Left kidney (tissue), 8 donors: Measurements from ENCODE around the gene RNF207. TPM values are rescaled to one million over a fixed set of nuclear protein-coding genes. Genes with fewer than 3 reads are reported as not detected.

Experiments
- DNase-seq: peaks from one replicate; pipeline ENCODE4 v3.0.0-alpha.2; 2013
- long read RNA-seq, 8 donors: transcript quantifications; one replicate each; lab custom pipeline, GENCODE V29; 2026
- polyA plus RNA-seq: library from polyadenylated mRNA; unstranded; fragments of 120-200 nt; gene quantifications from one replicate; pipeline ENCODE4 v1.2.1, GENCODE V29; 2013; ENCODE audit not compliant: insufficient read length

The RNF207 gene, protein sequence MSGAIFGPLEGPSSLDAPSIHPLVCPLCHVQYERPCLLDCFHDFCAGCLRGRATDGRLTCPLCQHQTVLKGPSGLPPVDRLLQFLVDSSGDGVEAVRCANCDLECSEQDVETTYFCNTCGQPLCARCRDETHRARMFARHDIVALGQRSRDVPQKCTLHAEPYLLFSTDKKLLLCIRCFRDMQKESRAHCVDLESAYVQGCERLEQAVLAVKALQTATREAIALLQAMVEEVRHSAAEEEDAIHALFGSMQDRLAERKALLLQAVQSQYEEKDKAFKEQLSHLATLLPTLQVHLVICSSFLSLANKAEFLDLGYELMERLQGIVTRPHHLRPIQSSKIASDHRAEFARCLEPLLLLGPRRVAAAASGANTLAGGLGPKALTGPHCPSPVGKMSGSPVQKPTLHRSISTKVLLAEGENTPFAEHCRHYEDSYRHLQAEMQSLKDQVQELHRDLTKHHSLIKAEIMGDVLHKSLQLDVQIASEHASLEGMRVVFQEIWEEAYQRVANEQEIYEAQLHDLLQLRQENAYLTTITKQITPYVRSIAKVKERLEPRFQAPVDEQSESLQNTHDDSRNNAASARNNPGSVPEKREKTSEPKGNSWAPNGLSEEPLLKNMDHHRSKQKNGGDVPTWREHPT
- polyA plus RNA-seq: 40.6 TPM
- long read RNA-seq, donor 1, partial matches to known transcripts: 0 of 4 reads
- long read RNA-seq, donor 1, other reads (novel, unspliced or antisense): 0 of 4 reads
- long read RNA-seq, donor 2, transcript RNF207-205 (3 exons, 551 nt): major isoform, 6 of 7 reads
- long read RNA-seq, donor 2, partial matches to known transcripts: 0 of 7 reads
- long read RNA-seq, donor 2, other reads (novel, unspliced or antisense): 0 of 7 reads
- long read RNA-seq, donor 3, partial matches to known transcripts: 0 of 2 reads
- long read RNA-seq, donor 3, other reads (novel, unspliced or antisense): 0 of 2 reads
- long read RNA-seq, donor 4, partial matches to known transcripts: 0 of 1 reads
- long read RNA-seq, donor 4, other reads (novel, unspliced or antisense): 0 of 1 reads
- long read RNA-seq, donor 5, partial matches to known transcripts: 19 of 21 reads
- long read RNA-seq, donor 5, other reads (novel, unspliced or antisense): 0 of 21 reads
- long read RNA-seq, donor 6: 0 reads
- long read RNA-seq, donor 7, partial matches to known transcripts: 22 of 32 reads
- long read RNA-seq, donor 7, other reads (novel, unspliced or antisense): 6 of 32 reads
- long read RNA-seq, donor 8, partial matches to known transcripts: 0 of 1 reads
- long read RNA-seq, donor 8, other reads (novel, unspliced or antisense): 0 of 1 reads

DNA sequence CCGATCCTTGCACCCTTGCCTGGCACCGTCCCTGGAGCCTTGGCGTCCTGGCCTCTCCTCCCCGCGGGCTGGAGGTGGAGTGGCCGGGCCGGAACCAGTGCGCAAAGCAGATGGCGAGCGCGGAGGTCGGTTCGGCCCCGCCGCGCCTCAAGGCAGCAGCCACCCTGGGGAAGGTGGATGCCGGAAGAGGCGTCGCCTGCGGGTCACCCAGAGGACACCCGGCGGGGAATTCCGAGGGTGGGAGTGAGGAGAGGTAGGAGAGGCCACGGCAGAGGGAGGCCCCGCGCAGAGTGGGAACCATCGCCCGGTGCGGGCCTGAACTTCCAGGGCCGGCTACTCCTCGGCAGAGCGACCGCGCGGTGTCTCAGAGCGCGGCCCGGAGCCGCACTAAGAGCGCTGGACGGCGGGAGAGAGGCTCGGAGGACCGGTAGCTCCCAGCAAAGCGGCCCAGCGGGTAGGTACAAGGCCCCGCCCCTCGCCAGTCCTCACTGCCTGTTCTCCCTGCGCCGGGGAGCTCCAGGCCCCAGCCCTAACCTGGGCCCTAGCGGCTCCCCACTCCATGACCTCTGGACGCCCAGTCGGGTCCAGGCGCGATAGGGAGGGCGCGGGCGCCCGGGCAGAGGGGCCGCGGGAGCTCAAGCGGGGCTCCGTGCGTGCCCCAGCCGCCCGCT, at the start of gene RNF207:
Gene RNF207, plus strand, starts transcription at position 271 of the 671 bp plus-strand sequence. CDS start 417 bp downstream, outside the sequence.
- DNase-seq: peak; percentile 68

DNA sequence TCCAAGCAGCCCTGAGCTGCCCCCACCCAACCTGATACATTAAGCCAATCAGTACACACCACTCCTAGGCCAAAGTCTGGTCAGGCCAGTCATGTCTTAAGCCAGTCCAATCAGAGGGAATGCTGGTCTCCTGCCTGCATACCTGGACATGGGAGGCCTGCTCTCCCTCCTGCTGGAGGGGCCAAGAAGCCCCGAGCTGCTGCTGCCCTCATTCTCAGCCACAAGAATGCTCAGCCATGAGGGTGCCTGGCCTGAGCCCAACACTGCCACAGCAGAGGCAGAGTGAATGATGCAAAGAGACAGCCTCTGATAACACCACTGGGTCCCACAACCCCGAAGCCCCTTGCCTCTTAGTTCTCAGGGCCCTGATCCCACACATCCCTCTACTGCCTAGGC, 48.8 kb upstream of the RNF207 start:
- DNase-seq: no peak

- no peak for DNase-seq
Observed at GRCh38 chr1:6157528-6158174, 48.3 kb upstream of the RNF207 start.

DNA sequence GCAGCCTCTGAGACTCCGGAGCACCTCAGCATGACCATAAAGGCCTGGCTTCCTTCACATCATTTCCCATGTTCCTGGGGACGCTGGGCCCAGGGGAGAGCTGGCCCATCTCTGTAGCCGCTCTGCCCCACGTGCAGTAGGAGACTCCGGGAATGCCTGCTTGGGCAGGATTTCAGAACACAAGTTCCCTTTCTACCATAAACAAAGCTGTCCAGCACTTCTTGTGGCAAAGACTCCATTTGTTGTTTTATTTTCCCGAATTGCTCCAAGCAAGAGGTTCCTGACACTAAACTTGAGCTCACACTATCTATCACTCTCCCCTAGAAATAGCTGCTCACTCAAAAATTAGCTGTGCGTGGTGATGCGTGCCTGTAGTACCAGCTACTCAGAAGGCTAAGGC, 47.7 kb upstream of the RNF207 start:
- DNase-seq: no peak

GRCh38 chr1:6162341-6162740, 43.6 kb upstream of the RNF207 start:
- DNase-seq: no peak

GRCh38 chr1:6162773-6163172, 43.1 kb upstream of the RNF207 start:
- DNase-seq: no peak

GRCh38 chr1:6163191-6163972, 42.5 kb upstream of the RNF207 start:
- no peak for DNase-seq

DNA sequence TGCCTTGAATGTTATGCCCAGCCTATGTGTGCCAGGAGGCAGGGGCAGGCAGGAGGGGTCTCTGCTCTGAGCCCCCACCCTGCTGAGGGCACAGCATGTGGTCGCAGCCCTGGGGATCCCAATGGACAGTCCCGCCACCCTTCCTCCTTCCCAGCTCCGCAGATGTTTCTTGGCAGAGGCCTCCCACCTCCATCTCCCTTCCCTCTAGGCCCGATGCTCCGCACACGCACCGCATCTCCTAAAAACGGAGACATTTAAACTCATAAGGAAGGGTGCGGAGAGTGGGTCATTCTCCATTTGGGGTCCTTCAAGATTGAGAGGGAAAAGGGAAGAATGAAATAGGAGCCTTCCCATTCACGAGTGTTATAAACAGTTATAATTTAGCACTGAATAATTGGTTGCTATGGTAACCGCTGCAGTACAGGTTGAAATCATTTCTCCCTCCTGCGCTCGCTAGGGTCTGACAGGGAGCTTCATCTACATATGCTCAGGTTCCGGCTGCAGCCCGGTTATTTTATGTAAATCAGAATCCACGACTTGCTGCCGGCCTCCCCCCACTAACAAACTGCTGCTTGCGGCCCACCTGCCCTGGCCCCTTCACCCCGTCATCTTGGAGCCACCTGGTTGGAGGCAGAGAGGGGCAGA, 41.8 kb upstream of the RNF207 start:
- DNase-seq: no peak

DNA sequence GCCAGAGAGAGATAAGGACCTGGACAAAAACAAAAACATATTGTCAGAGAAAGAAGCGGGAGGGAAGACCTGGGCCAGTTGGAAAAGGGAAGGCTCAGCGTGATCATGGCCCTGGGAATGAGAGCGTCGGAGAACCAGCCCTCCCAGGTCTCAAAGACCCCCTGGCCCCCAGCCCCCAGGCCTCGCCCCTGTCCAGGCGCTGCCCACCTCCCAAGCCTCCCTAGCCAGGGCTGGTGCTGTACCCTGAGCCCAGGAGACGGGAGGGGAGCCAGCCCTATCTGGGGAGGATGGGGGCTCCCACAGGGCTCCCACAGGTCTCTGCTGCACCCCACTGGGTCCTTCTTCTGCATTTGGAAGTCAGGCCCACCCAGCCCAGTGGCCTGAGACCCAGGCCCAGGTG, 40.9 kb upstream of the RNF207 start:
- no peak for DNase-seq

DNA sequence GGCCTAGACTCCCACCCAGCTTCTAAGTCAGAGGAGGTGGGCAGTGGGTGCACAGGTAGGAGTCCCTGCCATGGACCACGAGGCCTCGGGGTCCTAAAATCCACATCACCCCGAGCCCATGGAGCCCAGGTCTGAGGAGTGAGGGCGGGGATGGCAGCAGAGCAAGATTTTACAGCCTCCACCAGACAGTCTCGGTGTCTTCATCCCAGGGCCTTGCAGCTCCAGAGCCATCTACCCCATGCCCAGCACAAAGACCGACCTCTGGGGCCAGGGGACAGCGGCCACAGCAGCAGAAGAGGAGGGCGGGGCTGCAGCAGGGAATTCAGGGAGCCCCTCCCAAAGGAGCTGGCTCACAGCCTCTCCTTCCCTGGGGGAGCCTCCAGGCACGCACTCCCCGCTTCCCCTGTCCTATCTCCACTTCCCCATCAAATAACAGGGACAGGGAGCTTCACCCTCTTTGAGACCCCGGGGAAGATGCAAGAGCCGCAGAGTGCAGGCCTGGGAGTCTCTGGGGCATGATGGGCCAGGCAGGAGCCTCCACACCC, 40.4 kb upstream of the RNF207 start:
- DNase-seq: no peak

- DNase-seq: no peak
Observed at GRCh38 chr1:6166221-6166620, 39.7 kb upstream of the RNF207 start.

- no peak for DNase-seq
Observed at GRCh38 chr1:6166655-6167390, 39.1 kb upstream of the RNF207 start.

GRCh38 chr1:6167391-6168303, 38.3 kb upstream of the RNF207 start:
- no peak for DNase-seq

GRCh38 chr1:6168947-6169586, 36.9 kb upstream of the RNF207 start:
- no peak for DNase-seq

GRCh38 chr1:6170116-6170741, 35.7 kb upstream of the RNF207 start:
- no peak for DNase-seq

- DNase-seq: no peak
Observed at GRCh38 chr1:6170742-6171201, 35.1 kb upstream of the RNF207 start.
